ENCODE measurements around the gene TBXAS1. TPM values are rescaled to one million over a fixed set of nuclear protein-coding genes. Genes with fewer than 3 reads are reported as not detected.

Gene TBXAS1
- total and polyA plus RNA-seq, 4 donors = 5.5 to 24.5 (median 16.9) TPM

- intact Hi-C loops (cut with DNase I) = no loop called here
- 81% methylated on average over 3 of the region's 3 CpGs for WGBS, 2 donors
- H3K27ac ChIP-seq (ENCODE audit: low read depth in 1 of 2, low read length in 2 of 2) = no peak overlapping the region
- DNase-seq (no peak), ATAC-seq (ENCODE audit: low FRiP score) (no peak)
- H3K9me3 ChIP-seq (ENCODE audit: control insufficient read depth, low read length) = peaks cover 12% of the 10 kb centered on the region
- H3K4me3 ChIP-seq (ENCODE audit: low read length in 2 of 2) = no peak overlapping the region
- no peaks in the 10 kb centered on the region for H3K4me1 ChIP-seq (ENCODE audit: control insufficient read depth in 1 of 2, insufficient read depth in 2 of 2, low read length in 2 of 2)
- no peaks in the 10 kb centered on the region for H3K36me3 ChIP-seq (ENCODE audit: control insufficient read depth in 1 of 2, insufficient read depth in 2 of 2, low read length in 1 of 2)
- no peaks in the 10 kb centered on the region for H3K27me3 ChIP-seq (ENCODE audit: control insufficient read depth in 1 of 2, insufficient read depth in 2 of 2, low read length in 1 of 2)
Measured at GRCh38 chr7:139944248-139944647, 115.2 kb downstream of the TBXAS1 start.

GRCh38 chr7:139946533-139946932 lies 117.5 kb downstream of the TBXAS1 start:
- peaks cover 12% of the 10 kb centered on the region for H3K9me3 ChIP-seq (ENCODE audit: control insufficient read depth, low read length)
- H3K36me3 ChIP-seq (ENCODE audit: control insufficient read depth in 1 of 2, insufficient read depth in 2 of 2, low read length in 1 of 2) = no peaks in the 10 kb centered on the region
- DNase-seq (no peak), ATAC-seq (ENCODE audit: low FRiP score) (no peak)
- H3K27ac ChIP-seq (ENCODE audit: low read depth in 1 of 2, low read length in 2 of 2) = no peak overlapping the region
- no peaks in the 10 kb centered on the region for H3K27me3 ChIP-seq (ENCODE audit: control insufficient read depth in 1 of 2, insufficient read depth in 2 of 2, low read length in 1 of 2)
- no peaks in the 10 kb centered on the region for H3K4me1 ChIP-seq (ENCODE audit: control insufficient read depth in 1 of 2, insufficient read depth in 2 of 2, low read length in 2 of 2)
- WGBS, 2 donors = 37 to 43% methylated on average over 2 of the region's 2 CpGs
- H3K4me3 ChIP-seq (ENCODE audit: low read length in 2 of 2) = no peak overlapping the region
- intact Hi-C loops (cut with DNase I) = no loop called here

GRCh38 chr7:139947021-139947420 lies 118.0 kb downstream of the TBXAS1 start:
- Histone ChIP-seq H3K27me3 (ENCODE audit: control insufficient read depth in 1 of 2, insufficient read depth in 2 of 2, low read length in 1 of 2) (no peaks in the 10 kb centered on the region), H3K4me3 (ENCODE audit: low read length in 2 of 2) (no peak overlapping the region), H3K27ac (ENCODE audit: low read depth in 1 of 2, low read length in 2 of 2) (no peak overlapping the region), H3K9me3 (ENCODE audit: control insufficient read depth, low read length) (peaks cover 12% of the 10 kb centered on the region), H3K36me3 (ENCODE audit: control insufficient read depth in 1 of 2, insufficient read depth in 2 of 2, low read length in 1 of 2) (no peaks in the 10 kb centered on the region), H3K4me1 (ENCODE audit: control insufficient read depth in 1 of 2, insufficient read depth in 2 of 2, low read length in 2 of 2) (no peaks in the 10 kb centered on the region)
- WGBS, 2 donors = 91 to 93% methylated on average over 3 of the region's 3 CpGs
- no peak for ATAC-seq (ENCODE audit: low FRiP score)
- DNase-seq = no peak
- intact Hi-C loops (cut with DNase I) = no loop called here

- WGBS, 2 donors = 94 to 96% methylated on average over 2 of the region's 2 CpGs
- H3K27ac ChIP-seq (ENCODE audit: low read depth in 1 of 2, low read length in 2 of 2) = no peak overlapping the region
- ATAC-seq (ENCODE audit: low FRiP score) = no peak
- H3K4me1 ChIP-seq (ENCODE audit: control insufficient read depth in 1 of 2, insufficient read depth in 2 of 2, low read length in 2 of 2) = no peaks in the 10 kb centered on the region
- DNase-seq = no peak
- no peaks in the 10 kb centered on the region for H3K36me3 ChIP-seq (ENCODE audit: control insufficient read depth in 1 of 2, insufficient read depth in 2 of 2, low read length in 1 of 2)
- no peak overlapping the region for H3K4me3 ChIP-seq (ENCODE audit: low read length in 2 of 2)
- no peaks in the 10 kb centered on the region for H3K27me3 ChIP-seq (ENCODE audit: control insufficient read depth in 1 of 2, insufficient read depth in 2 of 2, low read length in 1 of 2)
- intact Hi-C loops (cut with DNase I) = no loop called here
- peaks cover 12% of the 10 kb centered on the region for H3K9me3 ChIP-seq (ENCODE audit: control insufficient read depth, low read length)
Measured at GRCh38 chr7:139948167-139948566, 119.1 kb downstream of the TBXAS1 start.

GRCh38 chr7:139948587-139949335 lies 119.7 kb downstream of the TBXAS1 start:
- WGBS, 2 donors = 85 to 87% methylated on average over 10 of the region's 10 CpGs
- DNase-seq = no peak
- H3K9me3 ChIP-seq (ENCODE audit: control insufficient read depth, low read length) = peaks cover 12% of the 10 kb centered on the region
- no peaks in the 10 kb centered on the region for H3K36me3 ChIP-seq (ENCODE audit: control insufficient read depth in 1 of 2, insufficient read depth in 2 of 2, low read length in 1 of 2)
- intact Hi-C loops (cut with DNase I) = no loop called here
- ATAC-seq (ENCODE audit: low FRiP score) = no peak
- H3K27ac ChIP-seq (ENCODE audit: low read depth in 1 of 2, low read length in 2 of 2) = no peak overlapping the region
- no peaks in the 10 kb centered on the region for H3K4me1 ChIP-seq (ENCODE audit: control insufficient read depth in 1 of 2, insufficient read depth in 2 of 2, low read length in 2 of 2)
- no peak overlapping the region for H3K4me3 ChIP-seq (ENCODE audit: low read length in 2 of 2)
- H3K27me3 ChIP-seq (ENCODE audit: control insufficient read depth in 1 of 2, insufficient read depth in 2 of 2, low read length in 1 of 2) = no peaks in the 10 kb centered on the region

- H3K4me1 ChIP-seq (ENCODE audit: control insufficient read depth in 1 of 2, insufficient read depth in 2 of 2, low read length in 2 of 2) = no peaks in the 10 kb centered on the region
- ATAC-seq (ENCODE audit: low FRiP score) = no peak
- no peaks in the 10 kb centered on the region for H3K27me3 ChIP-seq (ENCODE audit: control insufficient read depth in 1 of 2, insufficient read depth in 2 of 2, low read length in 1 of 2)
- no peak overlapping the region for H3K4me3 ChIP-seq (ENCODE audit: low read length in 2 of 2)
- no peak overlapping the region for H3K27ac ChIP-seq (ENCODE audit: low read depth in 1 of 2, low read length in 2 of 2)
- peaks cover 12% of the 10 kb centered on the region for H3K9me3 ChIP-seq (ENCODE audit: control insufficient read depth, low read length)
- WGBS, 2 donors = 87 to 93% methylated on average over 3 of the region's 3 CpGs
- DNase-seq = no peak
- intact Hi-C loops (cut with DNase I) = no loop called here
- no peaks in the 10 kb centered on the region for H3K36me3 ChIP-seq (ENCODE audit: control insufficient read depth in 1 of 2, insufficient read depth in 2 of 2, low read length in 1 of 2)
Measured at GRCh38 chr7:139949629-139950028, 120.6 kb downstream of the TBXAS1 start.

- DNase-seq (no peak), ATAC-seq (ENCODE audit: low FRiP score) (no peak)
- WGBS, 2 donors = 88 to 90% methylated on average over 10 of the region's 10 CpGs
- Histone ChIP-seq H3K4me1 (ENCODE audit: control insufficient read depth in 1 of 2, insufficient read depth in 2 of 2, low read length in 2 of 2) (no peaks in the 10 kb centered on the region), H3K27me3 (ENCODE audit: control insufficient read depth in 1 of 2, insufficient read depth in 2 of 2, low read length in 1 of 2) (no peaks in the 10 kb centered on the region), H3K27ac (ENCODE audit: low read depth in 1 of 2, low read length in 2 of 2) (no peak overlapping the region), H3K4me3 (ENCODE audit: low read length in 2 of 2) (no peak overlapping the region), H3K36me3 (ENCODE audit: control insufficient read depth in 1 of 2, insufficient read depth in 2 of 2, low read length in 1 of 2) (no peaks in the 10 kb centered on the region), H3K9me3 (ENCODE audit: control insufficient read depth, low read length) (peaks cover 8% of the 10 kb centered on the region)
- intact Hi-C loops (cut with DNase I) = no loop called here
Measured at GRCh38 chr7:139950881-139951525, 121.9 kb downstream of the TBXAS1 start.

GRCh38 chr7:139953229-139953628 lies 124.2 kb downstream of the TBXAS1 start:
- Histone ChIP-seq H3K36me3 (ENCODE audit: control insufficient read depth in 1 of 2, insufficient read depth in 2 of 2, low read length in 1 of 2) (no peaks in the 10 kb centered on the region), H3K4me3 (ENCODE audit: low read length in 2 of 2) (no peak overlapping the region), H3K9me3 (ENCODE audit: control insufficient read depth, low read length) (no peaks in the 10 kb centered on the region), H3K4me1 (ENCODE audit: control insufficient read depth in 1 of 2, insufficient read depth in 2 of 2, low read length in 2 of 2) (no peaks in the 10 kb centered on the region), H3K27me3 (ENCODE audit: control insufficient read depth in 1 of 2, insufficient read depth in 2 of 2, low read length in 1 of 2) (no peaks in the 10 kb centered on the region), H3K27ac (ENCODE audit: low read depth in 1 of 2, low read length in 2 of 2) (no peak overlapping the region)
- ATAC-seq (ENCODE audit: low FRiP score) (no peak), DNase-seq (no peak)
- 82 to 83% methylated on average over 7 of the region's 7 CpGs for WGBS, 2 donors
- intact Hi-C loops (cut with DNase I) = no loop called here
